Transverse colon (tissue), 4 donors: ENCODE results near the gene CDIPT.

Source experiments
- EP300 ChIP-seq: sonication (generic); formaldehyde crosslinking; IDR thresholded peaks from one replicate; pipeline ENCODE4 v1.6.1; 2017; ENCODE audit warnings: antibody characterized with exemption, low read depth
- POLR2A ChIP-seq: fragments of 450-650 bp; IDR thresholded peaks from one replicate; pipeline ENCODE4 v1.6.1; 2016; ENCODE audit warnings: antibody characterized with exemption, mild to moderate bottlenecking, moderate library complexity
- POLR2AphosphoS5 ChIP-seq, 3 donors: sonication (generic); formaldehyde crosslinking; IDR thresholded peaks; one replicate each; pipeline ENCODE4 v1.6.1; 2016; ENCODE audit warnings: antibody characterized with exemption in 3 of 3
- TF ChIP-seq, protein P1 (sequence below), 5 experiments: fragments of 200-600 bp in 3 of 5; fragments of 450-650 bp in 2 of 5; sonication (generic) in 3 of 5; IDR thresholded peaks; 1 replicate in 2 of 5; 2 replicates in 3 of 5; pipeline ENCODE4 v1.5.1; 2016 to 2017; ENCODE audit warnings: antibody characterized with exemption in 5 of 5, inconsistent platforms in 3 of 5, mild to moderate bottlenecking in 2 of 5, moderate library complexity in 1 of 5

DNA sequence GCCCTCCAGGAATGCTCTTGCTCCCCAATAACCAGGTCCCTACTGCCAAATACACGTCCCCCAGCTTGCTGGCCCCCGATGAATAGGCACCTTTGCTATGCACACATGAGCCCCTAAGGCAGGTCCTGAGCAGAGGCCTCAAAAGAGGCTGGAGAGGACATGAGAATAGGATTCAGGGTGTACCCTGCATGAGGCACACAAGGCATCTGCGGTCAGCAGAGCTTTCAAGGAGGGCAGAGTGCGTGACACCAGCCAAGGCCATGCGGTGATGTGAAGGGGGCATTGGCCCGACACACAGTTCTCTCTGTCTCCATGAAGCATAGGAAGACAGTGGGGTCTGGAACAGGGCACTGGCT, 29.4 kb upstream of the CDIPT start:
- TF ChIP-seq, protein P1, sequence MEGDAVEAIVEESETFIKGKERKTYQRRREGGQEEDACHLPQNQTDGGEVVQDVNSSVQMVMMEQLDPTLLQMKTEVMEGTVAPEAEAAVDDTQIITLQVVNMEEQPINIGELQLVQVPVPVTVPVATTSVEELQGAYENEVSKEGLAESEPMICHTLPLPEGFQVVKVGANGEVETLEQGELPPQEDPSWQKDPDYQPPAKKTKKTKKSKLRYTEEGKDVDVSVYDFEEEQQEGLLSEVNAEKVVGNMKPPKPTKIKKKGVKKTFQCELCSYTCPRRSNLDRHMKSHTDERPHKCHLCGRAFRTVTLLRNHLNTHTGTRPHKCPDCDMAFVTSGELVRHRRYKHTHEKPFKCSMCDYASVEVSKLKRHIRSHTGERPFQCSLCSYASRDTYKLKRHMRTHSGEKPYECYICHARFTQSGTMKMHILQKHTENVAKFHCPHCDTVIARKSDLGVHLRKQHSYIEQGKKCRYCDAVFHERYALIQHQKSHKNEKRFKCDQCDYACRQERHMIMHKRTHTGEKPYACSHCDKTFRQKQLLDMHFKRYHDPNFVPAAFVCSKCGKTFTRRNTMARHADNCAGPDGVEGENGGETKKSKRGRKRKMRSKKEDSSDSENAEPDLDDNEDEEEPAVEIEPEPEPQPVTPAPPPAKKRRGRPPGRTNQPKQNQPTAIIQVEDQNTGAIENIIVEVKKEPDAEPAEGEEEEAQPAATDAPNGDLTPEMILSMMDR (IDR thresholded peaks at IDR 0.05): no peak
- TF ChIP-seq POLR2A: no peak
- no peak for TF ChIP-seq POLR2AphosphoS5 (IDR thresholded peaks at IDR 0.05)
- no peak for TF ChIP-seq EP300
